ENCODE measurements around the gene FDX1.

The FDX1 gene

DNA sequence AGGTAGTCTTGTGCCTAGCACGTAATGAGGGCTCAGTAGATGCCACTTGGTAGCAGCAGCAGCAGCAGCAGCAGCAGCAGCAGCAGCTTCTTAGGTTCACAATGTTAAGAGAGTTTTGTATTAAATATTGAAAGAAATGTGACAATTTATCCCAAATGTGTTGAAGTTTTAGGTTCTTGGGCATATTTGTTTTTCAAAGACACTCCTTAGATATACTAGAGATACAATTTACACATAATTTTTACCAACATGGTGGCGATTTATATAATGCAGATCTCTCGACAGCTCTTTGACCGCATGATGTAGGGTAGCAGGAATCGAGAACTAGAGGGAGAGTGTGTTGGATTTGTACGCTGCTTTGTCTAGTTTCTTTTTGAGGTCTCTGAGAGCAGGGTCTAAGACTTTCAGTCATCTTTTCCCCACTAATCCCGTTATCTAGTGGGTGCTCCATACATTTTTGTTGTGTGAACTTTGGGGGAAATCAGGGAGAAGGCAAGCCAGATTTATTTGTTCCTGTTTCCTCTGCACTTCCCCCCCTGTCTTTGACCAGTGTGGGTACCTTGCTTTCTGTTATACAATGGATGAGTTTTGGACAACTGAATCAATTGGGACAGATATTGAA lies 1.4 kb downstream of the FDX1 start:
- no peak for DNase-seq (ENCODE audit: low read depth, low spot score)

DNA sequence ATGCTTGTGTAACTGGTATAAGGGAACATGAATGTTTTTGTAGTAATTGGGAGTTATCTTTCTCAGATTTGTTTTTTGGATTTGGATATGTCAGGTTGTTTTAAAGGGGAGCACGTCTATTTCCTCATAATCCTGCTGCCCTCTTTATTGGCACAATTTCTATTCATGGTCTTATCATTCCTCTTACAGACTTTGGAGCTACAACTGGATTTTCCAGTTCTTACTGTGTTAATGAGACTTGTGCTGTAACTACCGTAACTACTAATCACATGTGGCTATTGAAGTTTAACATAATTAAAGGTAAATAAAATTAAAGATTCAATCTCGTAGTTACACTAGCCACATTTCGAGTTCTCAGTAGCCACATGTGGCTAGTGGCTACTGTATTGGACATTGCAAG lies 1.9 kb downstream of the FDX1 start:
- no peak for DNase-seq (ENCODE audit: low read depth, low spot score)

DNA sequence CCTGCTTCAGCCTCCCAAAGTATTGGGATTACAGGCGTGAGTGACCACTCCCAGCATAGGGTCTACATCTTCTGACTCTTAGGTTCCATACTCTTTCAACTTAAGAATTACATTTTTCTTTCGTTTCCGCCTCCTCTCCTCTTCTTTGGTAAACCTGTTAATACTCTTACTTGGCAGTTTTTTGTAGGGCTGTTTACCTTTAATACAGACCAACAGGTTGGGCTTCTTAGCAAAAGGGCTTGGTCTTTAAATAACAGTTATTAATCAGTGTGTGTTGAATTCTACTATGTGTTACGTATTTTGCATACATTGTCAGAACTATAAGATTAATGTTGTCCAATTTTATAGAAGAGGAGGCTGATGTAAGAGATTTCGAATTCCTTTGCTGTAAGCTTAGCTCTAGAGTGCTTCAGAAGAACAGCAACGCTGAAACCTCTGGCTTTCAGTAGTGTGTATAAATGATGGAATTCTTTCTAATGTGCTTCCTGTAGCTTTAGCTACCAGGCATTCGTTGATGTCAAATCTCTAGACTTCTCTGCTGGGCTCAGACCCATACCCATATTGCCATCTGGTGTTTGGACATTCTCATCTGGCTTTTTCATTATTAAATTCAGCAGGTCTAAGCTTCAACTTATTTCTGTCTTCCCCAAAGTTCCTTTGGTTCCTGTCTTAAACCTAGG lies 3.1 kb downstream of the FDX1 start:
- DNase-seq (ENCODE audit: low read depth, low spot score) = no peak

DNA sequence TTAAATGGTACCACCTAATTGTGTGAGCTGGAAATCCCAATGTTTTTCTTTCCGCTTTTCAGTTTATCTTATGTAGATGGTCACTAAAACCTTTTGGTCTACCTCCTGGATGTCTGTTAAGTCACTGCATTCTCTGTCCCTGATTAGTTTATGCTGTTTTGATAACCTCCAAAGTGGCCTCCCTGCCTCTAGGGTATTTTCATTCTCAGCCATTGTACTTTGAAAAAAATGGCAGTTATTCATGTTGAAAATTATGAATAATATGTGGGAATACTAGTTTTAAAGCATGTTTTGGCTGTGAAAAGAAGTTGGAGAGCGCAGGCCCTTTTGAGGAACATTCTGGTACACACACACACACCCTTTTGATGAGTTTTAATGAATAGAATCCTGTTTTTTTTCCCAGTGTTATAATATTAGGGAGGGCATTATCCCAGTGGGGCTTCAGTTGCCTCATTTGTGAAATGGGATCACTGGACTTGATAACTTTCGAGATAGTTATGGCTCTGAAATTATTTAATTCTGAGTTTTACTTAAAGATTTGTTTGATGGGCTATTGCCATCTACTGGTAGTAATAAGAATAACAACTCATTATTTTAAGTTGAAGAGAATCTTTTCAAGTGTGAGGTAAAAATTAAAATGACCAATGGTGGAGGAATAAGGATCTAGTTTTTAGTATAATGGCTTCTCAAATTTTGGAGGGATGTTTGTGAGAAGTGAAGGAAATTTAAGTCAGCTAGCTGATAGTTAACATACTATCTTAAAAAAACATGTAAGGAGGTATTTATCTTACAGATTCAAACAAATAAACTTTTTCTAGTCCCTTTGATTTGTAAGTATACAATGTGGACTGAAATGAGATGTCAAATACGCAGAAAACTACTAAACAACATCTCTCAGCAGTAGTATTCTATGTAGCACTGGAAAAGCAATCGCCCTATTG lies 3.9 kb downstream of the FDX1 start:
- no peak for DNase-seq (ENCODE audit: low read depth, low spot score)

DNA sequence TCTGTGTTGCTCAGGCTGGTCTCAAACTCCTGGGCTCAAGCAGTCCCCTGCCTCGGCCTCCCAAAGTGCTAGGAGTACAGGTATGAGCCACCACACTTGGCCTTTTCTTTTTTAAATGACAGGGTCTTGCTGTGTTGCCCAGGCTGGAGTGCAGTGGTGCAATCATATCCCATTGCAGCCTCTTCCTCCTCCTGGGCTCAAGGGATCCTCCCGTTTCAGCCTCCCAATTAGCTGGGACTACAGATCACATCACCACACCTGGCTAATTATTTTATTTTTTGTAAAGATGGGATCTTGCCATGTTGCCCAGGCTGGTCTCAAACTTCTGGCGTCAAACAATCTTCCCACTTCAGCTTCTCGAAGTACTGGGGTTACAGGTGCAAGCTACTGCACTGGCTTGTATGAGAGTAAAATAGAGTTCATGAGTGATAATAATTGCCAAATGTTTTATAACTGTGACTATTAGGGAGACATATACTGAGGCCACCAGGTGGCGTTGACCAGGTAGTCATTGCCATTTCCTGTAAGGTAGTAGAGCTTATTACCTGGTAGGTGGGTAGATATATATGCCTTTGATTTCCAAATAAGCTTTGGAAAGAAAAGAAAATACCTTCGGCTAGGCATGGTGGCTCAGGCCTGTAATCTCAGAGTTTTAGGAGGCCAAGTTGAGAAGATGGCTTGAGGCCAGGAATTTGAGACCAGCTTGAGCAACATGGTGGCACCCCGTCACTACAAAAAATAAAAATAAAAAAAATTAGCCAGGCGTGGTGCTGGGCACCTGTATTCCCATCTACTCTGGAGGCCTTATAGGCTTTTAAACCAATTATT lies 5.4 kb downstream of the FDX1 start:
- no peak for DNase-seq (ENCODE audit: low read depth, low spot score)

DNA sequence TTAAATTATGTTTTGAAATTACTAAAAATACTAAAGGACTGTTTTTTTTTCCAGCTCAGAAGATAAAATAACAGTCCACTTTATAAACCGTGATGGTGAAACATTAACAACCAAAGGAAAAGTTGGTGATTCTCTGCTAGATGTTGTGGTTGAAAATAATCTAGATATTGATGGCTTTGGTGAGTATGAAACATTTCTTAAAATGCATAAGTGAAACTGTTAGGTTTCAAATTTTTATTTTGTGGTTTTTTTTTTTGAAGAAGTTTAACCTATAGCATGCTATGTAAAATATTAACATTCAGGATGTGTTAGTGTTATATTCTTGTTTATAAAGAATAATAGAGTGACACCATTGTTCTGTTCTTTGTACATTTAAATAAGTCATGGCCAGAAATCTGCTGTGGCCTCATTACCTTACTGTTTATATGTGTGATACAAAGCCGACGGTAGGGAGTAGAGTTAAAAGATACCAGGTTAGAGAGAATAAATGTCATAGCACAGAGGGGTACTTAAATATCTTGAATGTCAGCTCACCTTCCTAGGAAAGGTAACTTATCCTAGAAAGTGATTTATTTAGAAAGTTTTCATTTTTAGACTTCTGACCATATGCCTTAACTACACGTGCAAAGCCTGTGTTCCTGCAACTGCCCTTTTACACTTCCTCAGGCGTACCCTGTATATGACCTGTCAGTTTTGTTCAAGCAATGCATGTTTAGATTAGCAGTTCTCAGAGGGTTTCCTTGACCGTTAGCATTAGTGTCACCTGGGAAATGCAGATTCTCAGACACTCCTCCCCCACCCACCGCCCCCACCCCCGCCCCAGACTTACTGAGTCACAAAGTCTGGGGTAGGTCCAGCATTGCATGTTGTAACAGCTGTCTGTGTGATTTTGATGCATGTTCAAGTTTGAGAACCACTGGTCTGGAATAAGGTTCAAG lies 6.3 kb downstream of the FDX1 start:
- DNase-seq (ENCODE audit: low read depth, low spot score) = no peak

DNA sequence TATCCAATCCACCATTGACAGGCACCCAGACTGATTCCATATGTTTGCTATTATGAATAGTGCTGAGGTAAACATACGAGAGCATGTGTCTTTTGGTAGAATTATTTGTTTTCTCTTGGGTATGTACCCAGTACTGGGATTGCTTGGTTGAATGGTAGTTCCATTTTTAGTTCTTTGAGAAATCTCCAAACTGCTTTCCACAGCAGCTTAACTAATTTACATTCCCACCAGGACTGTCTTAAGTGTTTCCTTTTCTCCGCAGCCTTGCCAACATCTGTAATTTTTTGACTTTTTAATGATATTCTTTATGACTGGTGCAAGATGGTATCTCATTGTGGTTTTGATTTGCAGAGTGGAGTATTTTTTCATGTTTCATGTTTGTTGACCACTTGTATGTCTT lies 8.3 kb downstream of the FDX1 start:
- DNase-seq (ENCODE audit: low read depth, low spot score) = no peak

DNA sequence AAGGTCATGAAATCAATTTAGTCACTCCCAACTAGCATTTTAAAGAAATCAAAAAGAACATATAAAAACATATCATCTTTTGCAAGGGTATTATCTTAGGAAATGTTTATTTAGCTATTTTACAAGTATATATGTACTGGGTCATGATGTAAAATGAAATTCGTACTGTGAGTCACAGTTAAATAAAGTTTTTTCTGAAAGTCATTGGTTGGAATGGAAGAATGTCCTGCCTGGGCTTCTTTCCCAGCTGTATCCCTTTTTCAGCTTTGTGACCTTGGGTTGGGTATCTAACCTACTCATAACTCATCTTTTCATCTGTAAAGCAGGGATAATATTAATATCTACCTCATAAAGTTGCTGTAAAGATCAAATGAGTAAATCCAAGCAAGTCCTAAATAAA lies 15.7 kb downstream of the FDX1 start:
- DNase-seq (ENCODE audit: low read depth, low spot score) = no peak

DNA sequence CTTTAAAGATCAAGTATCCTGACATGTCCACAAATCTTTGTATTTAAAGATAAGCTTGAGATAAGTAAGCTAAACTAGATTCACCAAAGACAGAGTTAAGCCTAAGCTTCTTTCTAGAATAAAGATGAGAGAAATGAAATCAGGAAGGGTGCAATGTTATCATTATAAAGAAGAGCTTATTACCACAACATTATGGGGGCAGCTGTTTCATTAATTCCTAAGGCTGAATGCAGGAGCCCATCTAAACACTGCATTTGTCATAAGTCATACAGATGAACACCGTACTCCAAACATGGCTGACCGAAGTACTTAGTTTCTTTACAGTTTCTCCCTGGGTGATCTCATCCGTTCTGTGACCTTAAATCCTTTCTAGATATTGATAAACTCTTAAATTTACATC lies 16.3 kb downstream of the FDX1 start:
- DNase-seq (ENCODE audit: low read depth, low spot score) = no peak

DNA sequence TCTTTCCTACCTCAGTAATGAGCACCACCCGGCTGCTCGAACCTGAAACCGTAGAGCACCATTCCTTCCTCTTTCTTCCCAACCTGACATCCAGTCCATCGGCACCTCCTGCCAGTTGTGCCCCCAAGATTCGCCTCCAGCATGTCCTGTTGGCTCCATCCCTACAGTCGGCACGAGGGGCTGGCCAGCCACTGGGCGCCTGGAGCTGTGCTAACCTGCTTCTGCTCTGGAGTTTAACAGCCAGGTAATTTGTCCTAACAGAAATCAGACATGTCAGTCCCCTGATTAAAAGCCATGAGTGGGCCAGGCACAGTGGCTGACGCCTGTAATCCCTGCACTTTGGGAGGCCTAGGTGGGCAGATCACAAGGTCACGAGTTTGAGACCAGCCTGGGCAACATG lies 16.8 kb downstream of the FDX1 start:
- DNase-seq (ENCODE audit: low read depth, low spot score) = no peak

DNA sequence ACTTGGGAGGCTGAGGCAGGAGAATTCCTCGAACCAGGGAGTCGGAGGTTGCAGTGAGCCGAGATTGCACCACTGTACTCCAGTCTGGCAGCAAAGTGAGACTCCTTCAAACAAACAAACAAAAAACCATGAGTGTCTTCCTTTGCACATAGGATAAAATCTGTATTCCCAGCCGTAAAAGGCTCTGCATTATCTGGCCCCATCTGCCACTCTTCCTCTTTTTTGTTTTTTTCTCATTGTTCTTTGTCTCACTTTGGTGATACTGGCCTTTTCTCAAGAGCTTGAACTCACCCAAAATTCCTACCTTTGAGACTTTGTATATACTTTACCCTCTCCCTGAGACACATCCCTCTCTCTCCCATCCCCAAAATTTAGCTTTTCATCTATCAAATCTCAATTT lies 17.6 kb downstream of the FDX1 start:
- DNase-seq (ENCODE audit: low read depth, low spot score) = no peak

DNA sequence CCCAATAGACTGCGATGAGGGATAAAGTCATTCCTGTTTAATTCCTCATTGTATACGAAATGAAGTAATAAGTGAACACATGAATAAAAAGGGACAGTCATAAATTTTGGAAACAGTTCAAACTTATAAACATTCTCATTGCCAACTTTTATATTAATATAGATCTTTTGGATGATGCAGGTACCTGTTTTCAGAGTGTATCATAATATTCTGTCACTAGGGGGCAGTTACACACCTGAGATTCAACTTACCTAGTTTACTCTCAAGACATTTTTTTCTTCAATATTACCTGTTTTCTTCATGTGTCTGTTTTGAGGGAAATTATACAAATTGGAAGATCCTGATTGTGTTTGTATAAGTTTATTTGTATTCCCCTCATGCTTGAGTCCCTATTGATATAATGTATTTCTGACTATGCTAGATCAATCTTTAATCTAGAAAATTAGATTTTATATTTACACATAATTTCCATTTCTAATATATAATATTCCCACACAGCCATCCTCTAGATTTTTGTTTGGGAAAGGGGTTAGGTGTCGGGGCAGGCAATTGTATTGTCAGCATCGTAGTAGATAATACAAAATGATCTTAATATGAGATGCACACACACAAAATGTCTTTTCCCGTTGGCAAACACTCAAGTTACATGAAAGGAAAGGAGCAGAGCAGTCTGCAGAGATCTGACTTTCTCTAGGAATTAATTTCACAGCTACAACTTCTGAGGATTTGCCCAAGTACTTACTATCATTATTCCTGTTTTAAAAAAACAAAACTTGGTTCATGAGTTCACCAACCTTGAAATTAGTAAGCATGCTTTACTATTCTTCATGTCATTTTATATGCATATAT lies 18.4 kb downstream of the FDX1 start:
- DNase-seq (ENCODE audit: low read depth, low spot score) = no peak

DNA sequence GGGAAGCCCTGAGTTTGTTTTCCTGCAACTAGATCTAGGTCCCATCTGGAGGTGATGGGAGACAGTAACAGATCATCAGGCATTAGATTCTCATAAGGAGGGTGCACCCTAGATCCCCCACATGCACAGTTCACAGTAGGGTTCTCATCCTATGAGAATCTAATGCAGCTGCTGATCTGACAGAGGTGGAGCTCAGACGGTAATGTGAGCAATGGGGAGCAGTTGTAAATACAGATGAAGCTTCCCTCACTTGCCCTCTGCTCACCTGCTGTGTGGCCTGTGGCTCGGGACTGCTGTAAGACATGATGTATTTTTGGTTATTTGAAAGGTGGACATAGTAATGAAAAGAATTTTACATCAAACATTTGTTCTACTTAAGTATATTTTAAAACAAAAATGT lies 20.5 kb downstream of the FDX1 start:
- DNase-seq (ENCODE audit: low read depth, low spot score) = no peak

DNA sequence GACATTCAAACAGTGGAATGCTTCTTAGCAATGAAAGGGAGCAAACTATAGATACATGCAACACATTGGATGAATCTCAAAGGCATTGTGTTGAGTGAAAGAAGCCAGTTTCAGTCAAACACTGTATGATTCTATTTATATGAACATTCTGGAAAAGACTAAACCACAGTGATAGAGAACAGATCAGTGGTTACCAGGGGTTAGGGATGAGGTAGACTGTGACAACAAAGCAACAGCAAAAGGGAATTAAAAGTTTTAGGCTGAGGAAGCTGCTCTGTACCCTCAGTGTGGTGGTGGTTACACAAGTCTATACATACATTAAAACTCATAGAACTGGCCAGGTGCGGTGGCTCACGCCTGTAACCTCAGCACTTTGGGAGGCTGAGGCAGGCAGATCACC lies 23.0 kb downstream of the FDX1 start:
- DNase-seq (ENCODE audit: low read depth, low spot score) = no peak

DNA sequence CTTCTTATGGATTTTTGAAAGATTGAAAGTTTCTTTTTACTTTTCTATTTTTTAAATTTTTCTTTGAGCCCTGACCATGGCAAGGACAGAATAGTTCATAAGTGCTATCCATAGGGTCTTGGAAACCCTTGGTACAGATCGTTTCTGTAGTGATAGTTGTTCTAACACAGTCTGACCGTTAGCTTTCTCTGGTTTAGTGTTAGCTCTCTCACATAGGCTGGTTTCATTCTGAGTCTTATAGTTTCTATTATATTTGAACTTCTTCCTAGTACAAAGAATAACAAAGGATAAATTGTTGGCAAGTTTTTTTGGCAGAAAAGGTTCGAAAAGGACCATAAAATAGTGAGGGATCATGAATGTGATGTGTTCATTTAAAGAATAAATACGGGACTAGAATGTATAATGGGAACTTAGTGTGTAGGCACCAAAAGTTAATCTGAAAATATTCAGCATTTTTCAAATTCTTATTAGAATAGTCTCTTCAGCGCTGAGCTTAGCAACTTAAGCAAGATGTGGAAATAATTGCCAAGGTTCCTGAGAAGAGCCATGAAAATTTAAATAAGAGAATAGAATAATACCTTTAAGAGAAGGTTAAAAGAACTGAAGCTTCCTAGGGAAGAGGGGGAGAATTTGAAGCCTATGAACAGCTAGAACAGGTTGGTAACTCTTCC lies 24.1 kb downstream of the FDX1 start:
- DNase-seq (ENCODE audit: low read depth, low spot score) = no peak

DNA sequence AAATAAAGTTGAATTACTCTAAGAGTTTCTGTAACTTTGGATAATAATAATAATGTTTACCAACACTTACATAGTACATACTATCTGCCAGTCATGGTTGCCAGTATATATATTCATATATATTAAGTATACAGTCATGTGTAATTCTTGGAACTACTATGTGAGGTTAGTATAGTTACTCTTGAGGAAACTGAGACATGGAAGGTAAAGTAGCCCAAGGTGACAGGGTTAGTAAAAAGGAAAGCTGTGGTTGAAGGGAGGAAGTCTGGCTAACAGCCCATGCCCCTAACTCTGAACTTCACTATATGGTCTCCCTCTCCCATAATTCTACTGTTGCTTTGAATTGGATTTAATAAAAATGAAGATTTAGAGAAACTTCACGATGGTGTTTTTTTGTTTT lies 24.9 kb downstream of the FDX1 start:
- DNase-seq (ENCODE audit: low read depth, low spot score) = no peak

DNA sequence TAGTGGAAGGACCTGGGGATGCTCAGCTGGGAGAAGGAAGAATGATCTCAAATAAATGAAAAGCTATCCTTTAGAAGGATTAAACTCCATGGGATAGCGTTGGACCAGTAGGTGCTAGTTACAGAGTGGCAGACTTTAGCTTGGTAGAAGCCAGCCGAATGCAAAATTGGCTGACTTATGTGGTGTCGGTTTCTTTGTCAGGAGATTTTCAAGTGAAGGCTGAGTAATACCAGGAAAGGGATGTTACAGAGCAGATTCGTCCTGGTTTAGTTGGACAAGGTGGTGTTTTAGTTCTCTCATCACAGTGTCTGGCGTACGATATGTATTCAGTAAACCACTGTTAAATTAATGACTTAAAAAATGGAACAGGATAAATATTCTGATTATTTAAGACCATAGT lies 26.0 kb downstream of the FDX1 start:
- DNase-seq (ENCODE audit: low read depth, low spot score) = no peak

DNA sequence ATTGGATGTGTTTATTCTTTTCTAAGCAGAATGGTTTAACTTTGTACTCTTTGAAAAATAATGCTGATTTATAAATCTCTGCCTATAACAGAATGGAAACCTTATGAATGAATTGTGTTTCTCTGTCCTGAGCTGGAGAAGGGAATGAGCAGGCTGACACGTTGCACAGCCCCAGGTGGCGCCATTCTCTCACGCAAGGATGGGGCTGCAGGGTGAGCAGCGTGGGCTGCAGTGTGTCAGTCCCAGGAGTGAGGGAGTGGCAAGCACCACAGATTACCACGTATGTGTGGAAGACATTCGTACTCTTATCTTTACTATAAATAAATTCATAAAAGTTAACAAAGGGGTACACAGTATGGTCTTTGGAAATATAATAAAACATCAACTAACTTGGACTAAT lies 33.4 kb downstream of the FDX1 start:
- DNase-seq (ENCODE audit: low read depth, low spot score) = no peak

DNA sequence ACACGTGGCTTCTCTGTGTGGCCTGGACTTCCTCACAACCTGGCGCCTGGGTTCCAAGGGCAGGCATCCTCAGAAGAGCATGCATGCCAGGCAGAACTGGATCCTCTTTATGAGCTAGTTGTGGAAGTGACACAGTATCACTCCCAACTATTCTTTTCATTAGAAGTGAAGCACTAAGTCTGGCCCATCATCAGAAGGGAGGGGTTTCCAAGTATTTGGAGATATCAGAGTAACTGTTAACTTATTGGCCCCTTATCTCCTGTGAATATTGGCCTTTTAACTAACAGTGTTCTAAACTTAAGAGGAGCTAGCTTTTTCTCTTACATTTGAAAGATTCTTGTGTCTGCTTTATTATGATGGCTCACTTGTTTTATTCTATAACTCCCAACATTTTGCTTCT lies 35.5 kb downstream of the FDX1 start:
- DNase-seq (ENCODE audit: low read depth, low spot score) = no peak
